ENCODE measurements around the gene KIF18A. TPM values are rescaled to one million over a fixed set of nuclear protein-coding genes. Genes with fewer than 3 reads are reported as not detected.

The KIF18A gene
- total and polyA plus RNA-seq, 5 experiments from 2014 or later, result 0.20 to 1.2 (median 0.41) TPM

Small RNA genes lying within 50 kb of the gene (microRNA-seq; reads per million reads assigned to microRNA genes)
- not detected for gene MIR610 (ENCODE audit: borderline microRNAs expressed)

Other genes starting within 250 kb of the KIF18A start
- 10 to 100 TPM; 13.9 to 14.0 TPM for gene METTL15, start 232 bp upstream of the KIF18A start, total RNA-seq
- gene METTL15, start 232 bp upstream of the KIF18A start, polyA plus RNA-seq, result 1 to 10 TPM; 4.4 to 7.1 (median 6.8) TPM

All from naive thymus-derived CD8-positive, alpha-beta T cell (primary cell).